Activated CD8-positive, alpha-beta memory T cell treated with anti-CD3 and anti-CD28 coated beads, Interleukin-2, amount 50 U/mL, for 1 hour (primary cell): ENCODE data around the gene C6orf132.

Experiments
- DNase-seq: peaks from one replicate; pipeline ENCODE4 v3.0.0-alpha.2; 2020; ENCODE audit errors: extremely low read depth

The C6orf132 gene

DNA sequence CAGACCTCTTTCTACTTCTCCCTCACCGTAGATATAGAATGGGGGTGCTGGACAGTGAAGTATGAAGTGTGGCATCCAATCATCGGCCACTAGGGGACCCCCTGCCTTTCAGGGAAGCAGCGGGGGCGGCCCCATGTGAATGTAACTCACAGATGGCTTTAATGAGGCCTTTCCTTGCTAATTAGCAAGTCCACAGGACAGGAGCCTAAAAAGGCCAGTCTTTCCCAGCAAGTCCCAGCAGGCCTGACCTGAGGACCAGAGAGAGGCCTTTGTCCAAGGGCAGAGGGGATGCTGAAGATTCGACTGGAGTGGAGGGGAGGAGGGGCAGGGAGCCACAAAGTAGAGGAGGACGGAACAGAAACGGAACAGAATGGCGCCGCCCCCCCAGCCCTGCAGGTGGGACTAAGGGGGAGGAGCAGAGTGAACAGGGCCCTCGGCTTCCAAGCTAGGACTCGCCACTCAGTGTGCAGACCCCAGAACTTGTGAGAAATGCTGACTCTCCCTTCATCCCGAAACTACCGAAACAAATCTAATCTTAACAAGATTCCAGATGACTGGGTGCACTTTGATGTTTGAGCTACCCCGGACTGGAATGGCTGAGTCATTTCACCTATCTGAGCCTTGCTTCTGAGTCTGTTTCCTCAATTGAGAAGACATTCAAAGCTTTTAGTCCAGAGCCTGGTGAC is 5.8 kb downstream of the C6orf132 start:
- DNase-seq: no peak

DNA sequence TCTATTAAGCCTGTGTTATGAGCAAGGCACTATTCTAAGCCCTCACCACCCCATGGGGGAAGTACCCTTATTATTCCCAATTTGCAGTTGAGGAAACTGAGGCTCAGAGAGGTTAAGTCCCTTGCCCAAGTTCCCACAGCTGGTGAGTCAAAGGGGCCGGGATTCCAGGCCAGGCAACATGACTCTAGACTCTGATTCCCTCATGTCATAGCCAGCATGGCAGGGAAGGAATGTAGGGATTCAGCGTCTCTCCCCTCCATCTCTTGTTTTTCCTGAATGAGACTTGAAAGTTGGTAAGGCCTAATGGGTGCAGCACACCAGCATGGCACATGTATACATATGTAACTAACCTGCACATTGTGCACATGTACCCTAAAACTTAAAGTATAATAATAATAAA is 6.7 kb downstream of the C6orf132 start:
- DNase-seq: no peak

- no peak for DNase-seq
Observed at GRCh38 chr6:42135161-42135560, 7.3 kb downstream of the C6orf132 start.

GRCh38 chr6:42133926-42134325 is 8.5 kb downstream of the C6orf132 start:
- DNase-seq: no peak

DNA sequence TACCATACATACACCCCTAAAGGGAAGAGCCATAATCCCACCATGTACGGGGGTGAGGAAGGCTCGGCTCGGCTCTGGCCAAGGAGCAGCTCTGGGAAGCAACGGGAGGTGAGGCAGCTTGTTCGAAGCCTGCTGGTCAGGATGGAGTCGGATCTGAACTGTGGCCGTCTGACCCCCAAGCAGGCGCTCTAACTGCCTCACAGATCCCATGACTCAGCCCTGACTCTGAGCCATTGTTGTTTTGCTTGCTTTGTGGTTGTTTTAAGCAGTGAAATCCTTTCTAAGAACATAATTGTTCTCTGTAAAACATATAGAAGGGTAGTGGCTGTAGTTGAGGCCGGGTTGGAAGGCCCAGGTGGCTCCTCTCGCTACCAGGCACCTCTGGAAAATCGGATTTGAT is 10.9 kb downstream of the C6orf132 start:
- no peak for DNase-seq

- no peak for DNase-seq
Observed at GRCh38 chr6:42129360-42129676, 13.1 kb downstream of the C6orf132 start.

DNA sequence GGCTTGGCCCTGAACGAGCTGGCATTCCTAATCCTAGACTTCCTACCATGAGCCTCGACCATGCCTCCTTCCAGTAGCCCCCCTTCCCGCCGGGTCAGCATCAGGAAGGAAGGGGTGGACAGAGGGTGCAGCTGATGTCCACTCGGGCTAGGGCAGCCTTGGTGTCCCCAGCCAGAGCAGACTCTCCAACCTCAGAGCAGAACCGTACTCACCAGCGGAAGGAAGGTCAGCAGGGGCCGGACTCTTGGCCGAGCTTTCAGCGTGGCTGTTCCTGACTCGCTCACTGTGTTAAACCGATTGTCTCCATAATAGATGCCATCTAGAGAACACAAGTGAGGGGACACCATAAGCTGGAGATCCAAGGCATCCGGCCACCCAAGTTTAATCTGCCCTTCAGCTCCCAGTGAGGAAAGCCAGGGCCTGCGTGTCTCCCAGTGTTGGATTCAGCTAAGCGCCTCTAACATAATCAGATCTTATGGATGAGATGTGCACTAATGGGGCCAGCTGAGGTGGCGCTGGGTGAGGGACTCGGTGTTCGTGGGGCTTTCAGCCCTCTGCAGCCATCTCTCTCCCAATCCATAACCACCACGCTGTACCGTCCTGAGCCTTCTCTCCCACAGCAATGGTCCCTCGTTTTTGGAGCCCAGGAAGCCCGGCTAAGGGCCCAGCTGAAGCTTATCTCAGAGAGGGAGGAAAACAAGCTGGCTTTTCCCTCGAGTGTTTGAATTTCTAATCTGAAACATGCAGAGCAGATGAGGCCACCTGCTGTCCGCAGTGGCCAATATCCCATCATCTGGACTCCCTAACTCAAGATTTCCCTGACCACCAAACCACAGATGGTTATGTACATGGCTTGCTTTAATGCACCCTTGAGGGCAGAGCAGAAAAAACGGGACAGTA is 13.7 kb downstream of the C6orf132 start:
- DNase-seq: no peak

- no peak for DNase-seq
Observed at GRCh38 chr6:42125663-42126062, 16.8 kb downstream of the C6orf132 start.

DNA sequence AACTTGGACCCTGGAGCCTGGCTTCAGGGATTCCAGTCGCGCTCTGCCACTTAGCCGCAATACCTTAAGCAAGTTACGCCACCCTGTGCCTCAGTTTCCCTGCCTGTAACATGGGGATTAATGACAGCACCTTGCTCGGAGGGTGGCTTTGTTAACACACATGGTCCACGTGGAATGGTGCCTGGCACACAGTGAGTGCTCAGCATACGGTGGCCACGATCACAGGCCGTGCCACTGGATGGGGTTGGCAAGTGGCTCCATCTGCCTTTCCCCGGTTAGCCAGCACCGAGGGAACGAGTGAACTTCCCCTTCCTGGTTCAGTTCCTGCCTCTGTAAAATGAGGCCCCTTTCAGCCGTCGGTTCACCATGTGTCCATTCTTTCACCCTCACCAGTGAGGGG is 17.2 kb downstream of the C6orf132 start:
- no peak for DNase-seq

- DNase-seq: no peak
Observed at GRCh38 chr6:42124223-42124836, 18.1 kb downstream of the C6orf132 start.

- no peak for DNase-seq
Observed at GRCh38 chr6:42123379-42124103, 18.9 kb downstream of the C6orf132 start.

DNA sequence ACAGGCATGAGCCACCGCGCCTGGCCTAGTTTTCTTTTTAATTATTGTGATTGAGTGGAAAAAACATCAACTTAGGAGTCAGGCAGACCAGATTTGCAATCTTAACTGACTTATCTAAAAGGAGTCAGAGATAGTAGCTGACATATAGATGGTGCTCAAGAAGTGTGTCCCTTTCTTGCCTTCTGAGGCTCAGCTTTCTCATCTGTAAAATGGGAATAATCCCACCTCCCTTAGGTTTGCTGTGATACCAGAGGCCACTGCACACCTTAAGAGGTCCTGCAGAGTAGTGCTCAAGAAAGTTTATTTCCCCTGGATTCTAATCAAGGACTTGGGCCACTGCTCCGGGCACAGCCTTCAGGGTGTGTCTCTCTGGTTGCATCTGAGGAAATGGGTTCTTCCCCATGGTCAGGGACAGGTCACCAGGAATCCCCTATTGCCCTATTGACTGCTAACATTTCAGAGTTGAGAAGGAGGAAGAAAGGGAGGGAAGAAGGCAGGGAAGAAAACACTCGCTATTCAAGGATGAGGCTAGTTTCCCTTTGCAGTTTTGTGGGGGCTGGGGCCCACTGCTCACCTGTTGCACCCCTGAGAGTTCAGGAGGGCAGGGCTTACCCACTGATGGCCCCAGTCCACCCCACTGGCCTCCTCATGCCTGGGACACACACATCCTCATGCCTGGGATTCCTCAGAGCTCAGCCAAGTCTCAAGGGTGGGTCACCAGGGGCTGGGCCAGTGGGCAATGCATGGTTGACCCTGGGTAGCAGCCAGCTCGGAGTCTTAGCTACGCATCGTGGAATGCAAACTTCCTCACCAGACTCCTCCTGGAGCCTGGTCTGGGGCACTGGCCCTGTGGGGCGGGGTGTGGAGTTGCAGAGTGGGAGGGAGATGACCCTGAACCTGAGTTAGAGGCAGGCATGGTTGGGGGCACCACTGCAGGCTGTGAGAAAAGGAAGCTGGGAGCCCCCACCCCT is 21.2 kb downstream of the C6orf132 start:
- DNase-seq: no peak

DNA sequence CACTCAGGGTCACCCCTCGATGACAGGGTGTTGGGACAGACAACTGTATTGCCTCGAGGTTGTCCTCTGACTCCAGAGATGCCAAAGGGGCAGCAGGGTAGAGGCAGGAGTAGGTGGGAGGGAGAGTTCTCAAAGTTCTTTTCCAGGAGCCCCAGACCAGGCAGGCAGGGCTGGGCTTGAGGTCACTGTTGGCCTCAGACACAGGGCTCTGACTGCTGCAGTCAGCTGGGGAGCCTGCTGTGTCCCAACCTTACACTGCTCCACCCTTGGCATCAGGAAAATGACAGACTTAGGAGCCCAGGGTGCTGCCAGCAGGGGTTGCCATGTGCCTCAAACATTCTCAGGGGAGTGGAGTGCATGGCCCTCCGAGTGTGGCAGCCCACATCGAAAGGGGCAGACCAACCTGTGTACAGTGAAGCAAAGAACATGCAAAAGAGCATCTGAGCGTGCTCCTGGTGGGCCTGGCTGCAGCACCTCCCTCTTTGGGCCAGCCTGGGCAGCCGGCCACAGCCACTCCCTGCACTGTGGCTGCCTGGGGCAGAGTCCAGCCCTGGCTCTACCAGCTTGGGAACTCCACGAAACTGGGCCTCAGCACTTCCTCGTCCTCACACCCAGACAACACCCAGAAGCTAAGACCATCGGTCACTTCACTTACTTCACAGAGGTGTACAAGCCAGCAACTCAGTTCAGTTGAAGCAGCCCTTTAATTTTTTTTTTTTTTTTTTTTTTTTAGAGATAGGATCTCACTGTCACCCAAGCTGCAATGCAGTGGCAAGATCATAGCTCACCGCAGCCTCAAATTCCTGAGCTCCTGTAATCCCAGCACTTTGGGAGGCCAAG is 24.0 kb downstream of the C6orf132 start:
- no peak for DNase-seq

DNA sequence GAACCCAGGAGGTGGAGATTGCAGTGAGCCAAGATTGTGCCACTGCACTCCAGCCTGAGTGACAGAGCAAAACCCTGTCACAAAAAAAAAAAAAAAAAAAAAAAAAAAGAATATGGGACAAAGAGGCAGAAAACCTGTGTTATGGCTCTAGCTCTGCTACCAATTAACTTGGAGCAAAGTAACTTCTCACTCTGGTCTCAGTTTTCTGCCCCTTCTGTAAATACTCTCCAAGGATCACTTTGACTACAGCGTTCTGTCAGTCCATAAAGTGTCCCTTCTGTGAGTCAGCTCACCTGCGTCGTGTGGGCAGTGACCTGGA is 24.6 kb downstream of the C6orf132 start:
- DNase-seq: no peak

GRCh38 chr6:42113936-42114636 is 28.3 kb downstream of the C6orf132 start:
- DNase-seq: no peak

GRCh38 chr6:42112351-42112750 is 30.1 kb downstream of the C6orf132 start:
- no peak for DNase-seq

- no peak for DNase-seq
Observed at GRCh38 chr6:42110683-42111082, 31.7 kb downstream of the C6orf132 start.

DNA sequence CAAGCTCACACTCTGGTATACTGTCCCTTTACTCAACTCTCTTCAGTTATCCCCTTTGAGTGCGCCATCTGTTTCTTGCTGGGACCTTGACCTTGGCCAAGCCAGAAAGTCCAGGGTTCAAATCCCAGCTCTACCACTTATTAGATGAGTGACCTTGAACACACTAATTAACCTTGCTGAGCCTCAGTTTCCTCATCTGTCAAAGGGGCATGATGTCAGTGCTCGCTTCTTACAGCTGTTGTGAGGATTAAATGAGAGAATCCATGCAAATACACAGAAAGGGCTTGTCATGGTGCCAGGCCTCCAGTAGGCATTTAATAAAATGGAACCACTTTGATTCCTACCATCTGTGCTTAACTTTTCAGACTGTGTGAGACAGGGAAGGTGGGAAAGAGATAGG is 34.3 kb downstream of the C6orf132 start:
- no peak for DNase-seq

DNA sequence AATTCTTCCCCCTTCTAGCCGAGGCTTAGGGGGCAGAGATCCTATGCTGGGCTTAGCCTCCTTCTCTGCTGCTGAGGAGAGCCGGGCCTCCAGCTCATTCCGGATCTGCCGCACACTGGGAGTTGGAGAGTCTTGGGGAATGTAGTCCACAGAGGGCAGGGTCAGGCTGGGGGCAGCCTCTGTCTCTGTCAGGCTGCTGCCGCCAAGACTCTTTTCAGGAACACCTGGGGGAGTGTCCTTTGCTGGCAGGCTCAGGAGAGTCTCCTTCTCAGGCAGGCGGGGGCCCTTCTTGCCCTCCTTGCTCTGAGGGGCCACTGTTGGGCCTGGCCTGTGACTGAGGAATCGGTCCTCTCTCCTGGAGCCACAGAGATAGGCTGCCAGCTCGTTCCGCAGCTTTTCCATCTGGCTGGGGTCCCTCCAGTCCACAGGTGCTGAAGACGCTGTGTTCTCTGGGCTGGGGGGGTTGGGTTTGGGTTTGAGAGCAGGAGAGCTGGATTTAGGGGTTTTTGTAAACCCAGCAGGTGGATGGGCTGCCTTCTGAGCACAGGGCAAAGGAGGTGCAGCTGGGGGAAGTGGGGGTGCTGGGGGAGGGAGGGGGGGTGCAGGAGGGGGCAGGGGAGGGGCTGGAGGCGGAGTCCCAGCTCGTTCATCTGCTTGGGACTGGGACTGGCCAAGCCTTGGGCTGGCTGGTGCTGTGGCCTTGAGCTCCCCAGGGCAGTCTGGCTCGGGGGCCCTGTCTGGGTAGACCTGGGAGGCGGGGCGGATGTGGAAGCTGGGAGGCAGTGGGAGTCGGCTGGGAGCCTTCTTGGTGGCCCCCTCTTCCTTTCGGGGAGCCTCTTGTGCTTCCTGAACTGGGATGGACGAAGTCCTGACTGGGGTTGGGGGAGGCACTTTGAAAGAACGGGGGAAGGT is 36.1 kb downstream of the C6orf132 start:
- DNase-seq: no peak
